ENCODE measurements around the gene CDK2AP2. TPM values are rescaled to one million over a fixed set of nuclear protein-coding genes. Genes with fewer than 3 reads are reported as not detected.

The CDK2AP2 gene
- total and polyA plus RNA-seq, 2 experiments from 2014 or later = 48.6 to 120 TPM

DNA sequence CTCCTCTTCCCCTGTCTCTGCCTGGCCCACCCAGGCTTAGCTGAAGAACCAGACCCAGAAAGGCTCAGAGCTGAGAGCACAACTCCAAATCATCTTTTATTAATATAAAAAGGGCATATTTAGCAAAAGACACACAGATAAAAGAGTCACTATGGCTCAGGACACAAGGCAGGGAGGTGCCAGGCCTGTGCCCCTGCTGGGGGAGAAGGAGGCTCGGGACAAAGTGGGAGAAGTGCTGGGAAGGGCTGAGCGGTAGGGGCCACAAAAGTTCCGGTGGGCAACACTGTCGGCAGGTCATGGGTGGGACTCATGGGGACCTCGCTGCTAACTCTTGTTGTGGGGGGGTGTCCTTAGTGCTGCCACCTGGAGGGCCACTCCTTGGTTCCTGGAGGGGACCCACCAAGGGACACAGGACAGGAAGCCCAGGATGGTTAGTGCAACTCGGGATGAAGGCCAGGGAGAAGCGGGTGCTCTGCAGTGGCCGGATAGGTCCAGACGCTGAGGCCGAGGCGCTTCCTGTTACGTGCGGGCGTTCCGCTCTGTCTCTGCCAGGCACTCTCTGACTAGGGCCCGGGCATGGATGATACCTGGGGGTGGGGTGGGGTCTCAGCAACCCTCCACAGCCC, 1.4 kb downstream of the CDK2AP2 start:
- DNase-seq (ENCODE audit: low spot score) = no peak
- peak overlapping the region; percentile 73 for H3K4me3 Mint-ChIP-seq
- no peak for ATAC-seq
- peak overlapping the region; percentile 92; the same call in 1 of the 2 replicates for H3K27ac ChIP-seq (ENCODE audit: low read depth)
- no peak for TF ChIP-seq STAT1 (IDR thresholded peaks at IDR 0.05; ENCODE audit: unreplicated experiment)
- TF ChIP-seq, protein P1, sequence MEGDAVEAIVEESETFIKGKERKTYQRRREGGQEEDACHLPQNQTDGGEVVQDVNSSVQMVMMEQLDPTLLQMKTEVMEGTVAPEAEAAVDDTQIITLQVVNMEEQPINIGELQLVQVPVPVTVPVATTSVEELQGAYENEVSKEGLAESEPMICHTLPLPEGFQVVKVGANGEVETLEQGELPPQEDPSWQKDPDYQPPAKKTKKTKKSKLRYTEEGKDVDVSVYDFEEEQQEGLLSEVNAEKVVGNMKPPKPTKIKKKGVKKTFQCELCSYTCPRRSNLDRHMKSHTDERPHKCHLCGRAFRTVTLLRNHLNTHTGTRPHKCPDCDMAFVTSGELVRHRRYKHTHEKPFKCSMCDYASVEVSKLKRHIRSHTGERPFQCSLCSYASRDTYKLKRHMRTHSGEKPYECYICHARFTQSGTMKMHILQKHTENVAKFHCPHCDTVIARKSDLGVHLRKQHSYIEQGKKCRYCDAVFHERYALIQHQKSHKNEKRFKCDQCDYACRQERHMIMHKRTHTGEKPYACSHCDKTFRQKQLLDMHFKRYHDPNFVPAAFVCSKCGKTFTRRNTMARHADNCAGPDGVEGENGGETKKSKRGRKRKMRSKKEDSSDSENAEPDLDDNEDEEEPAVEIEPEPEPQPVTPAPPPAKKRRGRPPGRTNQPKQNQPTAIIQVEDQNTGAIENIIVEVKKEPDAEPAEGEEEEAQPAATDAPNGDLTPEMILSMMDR (conservative IDR thresholded peaks at IDR 0.05; ENCODE audit: low read depth in 2 of 2) = no peak
- TF ChIP-seq EZH2phosphoT487 (IDR thresholded peaks at IDR 0.05; ENCODE audit: unreplicated experiment) = no peak
- TF ChIP-seq, protein P2, sequence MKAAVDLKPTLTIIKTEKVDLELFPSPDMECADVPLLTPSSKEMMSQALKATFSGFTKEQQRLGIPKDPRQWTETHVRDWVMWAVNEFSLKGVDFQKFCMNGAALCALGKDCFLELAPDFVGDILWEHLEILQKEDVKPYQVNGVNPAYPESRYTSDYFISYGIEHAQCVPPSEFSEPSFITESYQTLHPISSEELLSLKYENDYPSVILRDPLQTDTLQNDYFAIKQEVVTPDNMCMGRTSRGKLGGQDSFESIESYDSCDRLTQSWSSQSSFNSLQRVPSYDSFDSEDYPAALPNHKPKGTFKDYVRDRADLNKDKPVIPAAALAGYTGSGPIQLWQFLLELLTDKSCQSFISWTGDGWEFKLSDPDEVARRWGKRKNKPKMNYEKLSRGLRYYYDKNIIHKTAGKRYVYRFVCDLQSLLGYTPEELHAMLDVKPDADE (IDR thresholded peaks at IDR 0.05) = no peak
- no peak for TF ChIP-seq NANOG (IDR thresholded peaks at IDR 0.05; ENCODE audit: borderline replicate concordance)
- TF ChIP-seq, protein P3, sequence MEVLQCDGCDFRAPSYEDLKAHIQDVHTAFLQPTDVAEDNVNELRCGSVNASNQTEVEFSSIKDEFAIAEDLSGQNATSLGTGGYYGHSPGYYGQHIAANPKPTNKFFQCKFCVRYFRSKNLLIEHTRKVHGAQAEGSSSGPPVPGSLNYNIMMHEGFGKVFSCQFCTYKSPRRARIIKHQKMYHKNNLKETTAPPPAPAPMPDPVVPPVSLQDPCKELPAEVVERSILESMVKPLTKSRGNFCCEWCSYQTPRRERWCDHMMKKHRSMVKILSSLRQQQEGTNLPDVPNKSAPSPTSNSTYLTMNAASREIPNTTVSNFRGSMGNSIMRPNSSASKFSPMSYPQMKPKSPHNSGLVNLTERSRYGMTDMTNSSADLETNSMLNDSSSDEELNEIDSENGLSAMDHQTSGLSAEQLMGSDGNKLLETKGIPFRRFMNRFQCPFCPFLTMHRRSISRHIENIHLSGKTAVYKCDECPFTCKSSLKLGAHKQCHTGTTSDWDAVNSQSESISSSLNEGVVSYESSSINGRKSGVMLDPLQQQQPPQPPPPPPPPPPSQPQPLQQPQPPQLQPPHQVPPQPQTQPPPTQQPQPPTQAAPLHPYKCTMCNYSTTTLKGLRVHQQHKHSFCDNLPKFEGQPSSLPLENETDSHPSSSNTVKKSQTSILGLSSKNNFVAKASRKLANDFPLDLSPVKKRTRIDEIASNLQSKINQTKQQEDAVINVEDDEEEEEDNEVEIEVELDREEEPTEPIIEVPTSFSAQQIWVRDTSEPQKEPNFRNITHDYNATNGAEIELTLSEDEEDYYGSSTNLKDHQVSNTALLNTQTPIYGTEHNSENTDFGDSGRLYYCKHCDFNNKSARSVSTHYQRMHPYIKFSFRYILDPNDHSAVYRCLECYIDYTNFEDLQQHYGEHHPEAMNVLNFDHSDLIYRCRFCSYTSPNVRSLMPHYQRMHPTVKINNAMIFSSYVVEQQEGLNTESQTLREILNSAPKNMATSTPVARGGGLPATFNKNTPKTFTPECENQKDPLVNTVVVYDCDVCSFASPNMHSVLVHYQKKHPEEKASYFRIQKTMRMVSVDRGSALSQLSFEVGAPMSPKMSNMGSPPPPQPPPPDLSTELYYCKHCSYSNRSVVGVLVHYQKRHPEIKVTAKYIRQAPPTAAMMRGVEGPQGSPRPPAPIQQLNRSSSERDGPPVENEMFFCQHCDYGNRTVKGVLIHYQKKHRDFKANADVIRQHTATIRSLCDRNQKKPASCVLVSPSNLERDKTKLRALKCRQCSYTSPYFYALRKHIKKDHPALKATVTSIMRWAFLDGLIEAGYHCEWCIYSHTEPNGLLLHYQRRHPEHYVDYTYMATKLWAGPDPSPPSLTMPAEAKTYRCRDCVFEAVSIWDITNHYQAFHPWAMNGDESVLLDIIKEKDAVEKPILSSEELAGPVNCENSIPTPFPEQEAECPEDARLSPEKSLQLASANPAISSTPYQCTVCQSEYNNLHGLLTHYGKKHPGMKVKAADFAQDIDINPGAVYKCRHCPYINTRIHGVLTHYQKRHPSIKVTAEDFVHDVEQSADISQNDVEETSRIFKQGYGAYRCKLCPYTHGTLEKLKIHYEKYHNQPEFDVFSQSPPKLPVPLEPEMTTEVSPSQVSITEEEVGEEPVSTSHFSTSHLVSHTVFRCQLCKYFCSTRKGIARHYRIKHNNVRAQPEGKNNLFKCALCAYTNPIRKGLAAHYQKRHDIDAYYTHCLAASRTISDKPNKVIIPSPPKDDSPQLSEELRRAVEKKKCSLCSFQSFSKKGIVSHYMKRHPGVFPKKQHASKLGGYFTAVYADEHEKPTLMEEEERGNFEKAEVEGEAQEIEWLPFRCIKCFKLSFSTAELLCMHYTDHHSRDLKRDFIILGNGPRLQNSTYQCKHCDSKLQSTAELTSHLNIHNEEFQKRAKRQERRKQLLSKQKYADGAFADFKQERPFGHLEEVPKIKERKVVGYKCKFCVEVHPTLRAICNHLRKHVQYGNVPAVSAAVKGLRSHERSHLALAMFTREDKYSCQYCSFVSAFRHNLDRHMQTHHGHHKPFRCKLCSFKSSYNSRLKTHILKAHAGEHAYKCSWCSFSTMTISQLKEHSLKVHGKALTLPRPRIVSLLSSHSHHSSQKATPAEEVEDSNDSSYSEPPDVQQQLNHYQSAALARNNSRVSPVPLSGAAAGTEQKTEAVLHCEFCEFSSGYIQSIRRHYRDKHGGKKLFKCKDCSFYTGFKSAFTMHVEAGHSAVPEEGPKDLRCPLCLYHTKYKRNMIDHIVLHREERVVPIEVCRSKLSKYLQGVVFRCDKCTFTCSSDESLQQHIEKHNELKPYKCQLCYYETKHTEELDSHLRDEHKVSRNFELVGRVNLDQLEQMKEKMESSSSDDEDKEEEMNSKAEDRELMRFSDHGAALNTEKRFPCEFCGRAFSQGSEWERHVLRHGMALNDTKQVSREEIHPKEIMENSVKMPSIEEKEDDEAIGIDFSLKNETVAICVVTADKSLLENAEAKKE (CRISPR knock-in tag; IDR thresholded peaks at IDR 0.05) = no peak
- TF ChIP-seq CREB1 (CRISPR knock-in tag; IDR thresholded peaks at IDR 0.05; ENCODE audit: low read depth) = no peak
- TF ChIP-seq POLR2AphosphoS5 (IDR thresholded peaks at IDR 0.05; ENCODE audit: low read depth) = no peak
- TF ChIP-seq ZNF114 (CRISPR knock-in tag; IDR thresholded peaks at IDR 0.05) = no peak
- no peak for TF ChIP-seq EZH2 (IDR thresholded peaks at IDR 0.05; ENCODE audit: low read depth, unreplicated experiment)
- no peak for TF ChIP-seq ZNF331 (CRISPR knock-in tag; IDR thresholded peaks at IDR 0.05; ENCODE audit: low read depth)
- no peak for TF ChIP-seq JUNB (IDR thresholded peaks at IDR 0.05; ENCODE audit: unreplicated experiment)
- TF ChIP-seq, protein P4, sequence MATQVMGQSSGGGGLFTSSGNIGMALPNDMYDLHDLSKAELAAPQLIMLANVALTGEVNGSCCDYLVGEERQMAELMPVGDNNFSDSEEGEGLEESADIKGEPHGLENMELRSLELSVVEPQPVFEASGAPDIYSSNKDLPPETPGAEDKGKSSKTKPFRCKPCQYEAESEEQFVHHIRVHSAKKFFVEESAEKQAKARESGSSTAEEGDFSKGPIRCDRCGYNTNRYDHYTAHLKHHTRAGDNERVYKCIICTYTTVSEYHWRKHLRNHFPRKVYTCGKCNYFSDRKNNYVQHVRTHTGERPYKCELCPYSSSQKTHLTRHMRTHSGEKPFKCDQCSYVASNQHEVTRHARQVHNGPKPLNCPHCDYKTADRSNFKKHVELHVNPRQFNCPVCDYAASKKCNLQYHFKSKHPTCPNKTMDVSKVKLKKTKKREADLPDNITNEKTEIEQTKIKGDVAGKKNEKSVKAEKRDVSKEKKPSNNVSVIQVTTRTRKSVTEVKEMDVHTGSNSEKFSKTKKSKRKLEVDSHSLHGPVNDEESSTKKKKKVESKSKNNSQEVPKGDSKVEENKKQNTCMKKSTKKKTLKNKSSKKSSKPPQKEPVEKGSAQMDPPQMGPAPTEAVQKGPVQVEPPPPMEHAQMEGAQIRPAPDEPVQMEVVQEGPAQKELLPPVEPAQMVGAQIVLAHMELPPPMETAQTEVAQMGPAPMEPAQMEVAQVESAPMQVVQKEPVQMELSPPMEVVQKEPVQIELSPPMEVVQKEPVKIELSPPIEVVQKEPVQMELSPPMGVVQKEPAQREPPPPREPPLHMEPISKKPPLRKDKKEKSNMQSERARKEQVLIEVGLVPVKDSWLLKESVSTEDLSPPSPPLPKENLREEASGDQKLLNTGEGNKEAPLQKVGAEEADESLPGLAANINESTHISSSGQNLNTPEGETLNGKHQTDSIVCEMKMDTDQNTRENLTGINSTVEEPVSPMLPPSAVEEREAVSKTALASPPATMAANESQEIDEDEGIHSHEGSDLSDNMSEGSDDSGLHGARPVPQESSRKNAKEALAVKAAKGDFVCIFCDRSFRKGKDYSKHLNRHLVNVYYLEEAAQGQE (IDR thresholded peaks at IDR 0.05; ENCODE audit: unreplicated experiment) = no peak
- H4K20me1 ChIP-seq (replicated peaks; ENCODE audit: insufficient read depth) = peaks cover 15% of the 10 kb centered on the region
- 0 out of 2 replicates have a peak overlapping the region, but pooled peaks have one; percentile 20 for H3K4me2 ChIP-seq
- H2AFZ ChIP-seq = no peak overlapping the region
- peaks cover 16% of the 10 kb centered on the region; the same call in 1 of the 2 replicates for H3F3A ChIP-seq (replicated peaks; ENCODE audit: low read depth)
- H3K9me3 Mint-ChIP-seq = peaks cover 3% of the 10 kb centered on the region; the same call in 1 of the 3 replicates
- no peaks in the 10 kb centered on the region for H3K9me2 ChIP-seq (ENCODE audit: insufficient read depth)
- peaks cover 7% of the 10 kb centered on the region for H3K36me3 Mint-ChIP-seq (ENCODE audit: low read depth)
- peaks cover 5% of the 10 kb centered on the region; the same call in 1 of the 2 replicates for H3K79me2 ChIP-seq (replicated peaks; ENCODE audit: insufficient read depth)
- H3K27ac Mint-ChIP-seq = no peak overlapping the region
- H3K27me3 ChIP-seq (ENCODE audit: insufficient read depth) = no peaks in the 10 kb centered on the region; the same call in 1 of the 2 replicates
- H3K4me1 ChIP-seq (ENCODE audit: insufficient read depth) = peaks cover 27% of the 10 kb centered on the region
- H3K27me3 Mint-ChIP-seq (ENCODE audit: insufficient read depth, low read depth, poor library complexity) = peaks cover 18% of the 10 kb centered on the region
- H3K4me1 Mint-ChIP-seq = peaks cover 26% of the 10 kb centered on the region
- H3K4me3 ChIP-seq = peak overlapping the region; percentile 86; the same call in 1 of the 2 replicates
- no peaks in the 10 kb centered on the region for H3K36me3 ChIP-seq (ENCODE audit: insufficient read depth)

All from GM23338 (cell line).